Kidney epithelial cell (primary cell): Measurements from ENCODE around the gene IKZF5. TPM values are rescaled to one million over a fixed set of nuclear protein-coding genes. Genes with fewer than 3 reads are reported as not detected.

Experiments used
- DNase-seq: peaks from one replicate; pipeline ENCODE4 v3.0.0-alpha.2; 2010; ENCODE audit warnings: low read depth
- H3K27me3 ChIP-seq: 2 replicates; pipeline ENCODE4 v1.6.0; 2011; ENCODE audit warnings: low read length; ENCODE audit not compliant: control insufficient read depth, insufficient read depth
- H3K36me3 ChIP-seq: 2 replicates; pipeline ENCODE4 v1.5.1; 2011; ENCODE audit warnings: low read length; ENCODE audit not compliant: control insufficient read depth, insufficient read depth
- H3K4me3 ChIP-seq: 2 replicates; pipeline ENCODE4 v1.5.1; 2011; ENCODE audit warnings: low read depth, mild to moderate bottlenecking, control low read depth, low read length
- CTCF ChIP-seq: IDR thresholded peaks from 2 replicates; pipeline ENCODE4 v1.5.1; 2011; ENCODE audit warnings: mild to moderate bottlenecking, moderate library complexity, low read length, control low read depth, inconsistent platforms; ENCODE audit not compliant: insufficient read depth, poor library complexity, severe bottlenecking
- total RNA-seq: library from RNA; depleted of rRNA; stranded (reverse); fragments of >200 nt; gene quantifications from 2 replicates; pipeline ENCODE4 v1.2.3, GENCODE V29; 2015

Gene IKZF5
- total RNA-seq, 1 donor from 2014 or later = 3.0 TPM

GRCh38 chr10:123019264-123019663 lies 10.7 kb upstream of the IKZF5 start:
- Histone ChIP-seq H3K36me3 (no peaks in the 10 kb centered on the region), H3K4me3 (no peak overlapping the region), H3K27me3 (no peaks in the 10 kb centered on the region)
- DNase-seq = no peak
- TF ChIP-seq CTCF = no peak

GRCh38 chr10:123018531-123018930 lies 9.9 kb upstream of the IKZF5 start:
- no peak for TF ChIP-seq CTCF
- no peak for DNase-seq
- H3K27me3 ChIP-seq = no peaks in the 10 kb centered on the region
- H3K36me3 ChIP-seq = no peaks in the 10 kb centered on the region
- no peak overlapping the region for H3K4me3 ChIP-seq

GRCh38 chr10:123017421-123018165 lies 9.0 kb upstream of the IKZF5 start:
- TF ChIP-seq CTCF = no peak
- H3K36me3 ChIP-seq = no peaks in the 10 kb centered on the region
- no peak for DNase-seq
- no peaks in the 10 kb centered on the region for H3K27me3 ChIP-seq
- H3K4me3 ChIP-seq = no peak overlapping the region

- no peak for DNase-seq
- Histone ChIP-seq H3K36me3 (no peaks in the 10 kb centered on the region), H3K4me3 (no peak overlapping the region), H3K27me3 (no peaks in the 10 kb centered on the region)
- TF ChIP-seq CTCF = no peak
These were observed 7.6 kb upstream of the IKZF5 start for GRCh38 chr10:123016228-123016627.

GRCh38 chr10:123014772-123015171 lies 6.2 kb upstream of the IKZF5 start:
- Histone ChIP-seq H3K27me3 (no peaks in the 10 kb centered on the region), H3K4me3 (no peak overlapping the region), H3K36me3 (no peaks in the 10 kb centered on the region)
- no peak for DNase-seq
- TF ChIP-seq CTCF = no peak
